Neural cell (in vitro differentiated cells): ENCODE measurements around the gene RGS1.

Source experiments
- EP300 ChIP-seq: fragments of 450-650 bp; conservative IDR thresholded peaks from 2 replicates; pipeline ENCODE4 v1.6.1; 2014; ENCODE audit warnings: antibody characterized with exemption, mild to moderate bottlenecking, moderate library complexity; ENCODE audit not compliant: poor library complexity, severe bottlenecking
- TF ChIP-seq, protein P1 (sequence below): fragments of 450-650 bp; IDR thresholded peaks from 2 replicates; pipeline ENCODE4 v1.5.1; 2014; ENCODE audit warnings: antibody characterized with exemption, mild to moderate bottlenecking, moderate library complexity; ENCODE audit not compliant: poor library complexity, severe bottlenecking

DNA sequence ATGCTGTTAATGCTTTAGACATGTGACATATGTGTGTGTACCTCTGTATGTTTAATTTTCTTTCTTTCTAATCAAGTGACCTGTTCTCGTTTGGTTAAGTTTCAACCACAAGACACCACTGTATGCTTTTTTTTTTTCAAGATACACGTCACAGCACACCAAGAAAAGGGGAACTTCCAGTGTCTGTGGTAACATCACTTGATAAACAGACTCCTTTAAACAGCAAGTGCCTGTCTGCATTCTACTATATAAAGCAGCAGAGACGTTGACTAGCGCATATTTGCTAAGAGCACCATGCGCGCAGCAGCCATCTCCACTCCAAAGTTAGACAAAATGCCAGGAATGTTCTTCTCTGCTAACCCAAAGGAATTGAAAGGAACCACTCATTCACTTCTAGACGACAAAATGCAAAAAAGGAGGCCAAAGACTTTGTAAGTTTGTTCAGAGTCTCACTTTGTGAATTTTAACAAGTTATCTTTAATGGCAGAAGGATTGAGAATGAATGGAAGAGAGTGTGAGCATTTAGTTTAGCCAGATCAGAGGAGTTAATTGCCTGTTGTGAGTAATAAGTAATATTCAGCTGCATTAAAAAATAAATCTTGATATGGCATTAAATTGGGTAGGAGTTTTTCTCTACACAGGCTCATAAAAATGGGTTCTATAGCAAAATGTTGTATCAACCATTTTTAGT is at the start of gene RGS1:
- TF ChIP-seq, protein P1, sequence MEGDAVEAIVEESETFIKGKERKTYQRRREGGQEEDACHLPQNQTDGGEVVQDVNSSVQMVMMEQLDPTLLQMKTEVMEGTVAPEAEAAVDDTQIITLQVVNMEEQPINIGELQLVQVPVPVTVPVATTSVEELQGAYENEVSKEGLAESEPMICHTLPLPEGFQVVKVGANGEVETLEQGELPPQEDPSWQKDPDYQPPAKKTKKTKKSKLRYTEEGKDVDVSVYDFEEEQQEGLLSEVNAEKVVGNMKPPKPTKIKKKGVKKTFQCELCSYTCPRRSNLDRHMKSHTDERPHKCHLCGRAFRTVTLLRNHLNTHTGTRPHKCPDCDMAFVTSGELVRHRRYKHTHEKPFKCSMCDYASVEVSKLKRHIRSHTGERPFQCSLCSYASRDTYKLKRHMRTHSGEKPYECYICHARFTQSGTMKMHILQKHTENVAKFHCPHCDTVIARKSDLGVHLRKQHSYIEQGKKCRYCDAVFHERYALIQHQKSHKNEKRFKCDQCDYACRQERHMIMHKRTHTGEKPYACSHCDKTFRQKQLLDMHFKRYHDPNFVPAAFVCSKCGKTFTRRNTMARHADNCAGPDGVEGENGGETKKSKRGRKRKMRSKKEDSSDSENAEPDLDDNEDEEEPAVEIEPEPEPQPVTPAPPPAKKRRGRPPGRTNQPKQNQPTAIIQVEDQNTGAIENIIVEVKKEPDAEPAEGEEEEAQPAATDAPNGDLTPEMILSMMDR: no peak
- TF ChIP-seq EP300: no peak
